ENCODE data around the gene ADGRL1.

DNA sequence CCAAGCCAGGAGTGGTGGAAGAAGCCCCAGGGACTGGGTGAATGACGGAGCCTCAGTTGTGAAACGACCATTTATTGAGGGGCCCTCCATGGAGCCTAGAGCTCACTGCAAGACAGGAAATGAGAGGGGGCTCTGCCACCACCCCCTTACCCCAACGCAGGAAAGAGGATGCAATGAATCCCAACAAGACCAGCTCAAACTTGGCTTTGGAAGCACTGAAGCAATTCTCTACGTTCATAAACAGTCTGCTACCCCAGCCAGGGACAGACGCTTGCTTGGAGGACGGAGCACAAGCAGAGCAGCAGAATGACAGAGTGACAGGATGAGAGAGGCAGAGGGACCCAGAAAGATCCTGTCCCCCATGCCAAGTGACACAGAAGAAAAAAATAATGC lies 89.4 kb downstream of the ADGRL1 start:
- TF ChIP-seq CTCF (conservative IDR thresholded peaks at IDR 0.05) (no peak), ZFX (IDR thresholded peaks at IDR 0.05) (no peak)
